CD4-positive, CD25-positive, alpha-beta regulatory T cell (primary cell): ENCODE data around the gene OR6X1. TPM values are rescaled to one million over a fixed set of nuclear protein-coding genes. Genes with fewer than 3 reads are reported as not detected.
A peak's percentile ranks its signal among the peaks of the same experiment; 100 is the strongest.

Experiments
- ATAC-seq, 2 donors: fragments of 150-1000 bp; cut with Tn5 transposase; one replicate each; pipeline ENCODE4 v1.10.0; 2021; ENCODE audit warnings: low read depth in 2 of 2, moderate number of reproducible peaks in 2 of 2, moderate library complexity in 1 of 2
- DNase-seq, 3 donors: peaks; one replicate each; pipeline versions ENCODE4 v3.0.0 to v3.0.0-alpha.2; 2012 to 2022; ENCODE audit warnings: mixed read lengths in 1 of 3
- H3K27ac ChIP-seq: one replicate; pipeline ENCODE4 v1.7.0; 2013; ENCODE audit warnings: mild to moderate bottlenecking, low read length; ENCODE audit not compliant: insufficient read depth, poor library complexity, severe bottlenecking
- H3K27me3 ChIP-seq: one replicate; pipeline ENCODE4 v1.7.0; 2013; ENCODE audit warnings: low read length; ENCODE audit not compliant: control insufficient read depth, insufficient read depth
- H3K36me3 ChIP-seq: one replicate; pipeline ENCODE4 v1.7.0; 2013; ENCODE audit warnings: mild to moderate bottlenecking, low read length, moderate library complexity; ENCODE audit not compliant: control insufficient read depth, insufficient read depth
- H3K4me1 ChIP-seq: 2 replicates; pipeline ENCODE4 v1.7.0; 2013; ENCODE audit warnings: mild to moderate bottlenecking, low read length; ENCODE audit not compliant: insufficient read depth, control insufficient read depth, poor library complexity, severe bottlenecking
- H3K4me3 ChIP-seq: one replicate; pipeline ENCODE4 v1.7.0; 2013; ENCODE audit warnings: low read depth, mild to moderate bottlenecking, low read length, moderate library complexity
- H3K9me3 ChIP-seq, 2 experiments: 1 replicate in 1 of 2; 2 replicates in 1 of 2; pipeline ENCODE4 v1.7.0; 2013; ENCODE audit warnings: low read length in 2 of 2, mild to moderate bottlenecking in 1 of 2, moderate library complexity in 1 of 2; ENCODE audit not compliant: control insufficient read depth in 2 of 2
- H3K27ac Mint-ChIP-seq, 3 donors: one replicate each; pipeline ENCODE4 v1.8.0; 2020 to 2022; ENCODE audit warnings: mild to moderate bottlenecking in 3 of 3, mixed read lengths in 3 of 3, moderate library complexity in 2 of 3
- H3K27me3 Mint-ChIP-seq: one replicate; pipeline ENCODE4 v1.8.0; 2022; ENCODE audit warnings: mild to moderate bottlenecking, mixed read lengths
- H3K36me3 Mint-ChIP-seq: one replicate; pipeline ENCODE4 v1.8.0; 2020; ENCODE audit warnings: mixed read lengths
- H3K4me1 Mint-ChIP-seq, 4 donors: one replicate each; pipeline ENCODE4 v1.8.0; 2020 to 2022; ENCODE audit warnings: mixed read lengths in 4 of 4, mild to moderate bottlenecking in 1 of 4
- H3K4me3 Mint-ChIP-seq, 4 donors: one replicate each; pipeline ENCODE4 v1.8.0; 2020 to 2022; ENCODE audit warnings: mild to moderate bottlenecking in 4 of 4, mixed read lengths in 4 of 4, moderate library complexity in 3 of 4
- H3K9me3 Mint-ChIP-seq, 7 donors: one replicate each; pipeline ENCODE4 v1.8.0; 2020 to 2022; ENCODE audit warnings: mixed read lengths in 7 of 7, mild to moderate bottlenecking in 3 of 7, moderate library complexity in 2 of 7
- polyA plus RNA-seq, 4 donors: library from polyadenylated mRNA; unstranded; fragments of 300-500 nt; fragmentation: Illumina TruSeq; gene quantifications; one replicate each; pipeline ENCODE4 v1.2.3, GENCODE V29; 2021
- total RNA-seq: library from RNA; stranded (reverse); gene quantifications from one replicate; pipeline ENCODE4 v1.2.3, GENCODE V29; 2022

OR6X1 gene
- total RNA-seq = not detected
- not detected for polyA plus RNA-seq

GRCh38 chr11:123754101-123754568 is at the start of gene OR6X1:
Gene OR6X1 (minus strand): TSS chr11:123754518. CDS start chr11:123754518, 0 bp downstream.
- H3K27ac ChIP-seq = no peak within 1 kb of the TSS
- peaks cover 0 to 3% (median 0%) of the 10 kb centered on the region in 7 donors for H3K9me3 Mint-ChIP-seq
- peak within 1 kb of the TSS in 1 of 3 donors; percentile 27 for H3K27ac Mint-ChIP-seq
- peaks cover 10% of the 10 kb centered on the region for H3K27me3 ChIP-seq
- no peak for ATAC-seq
- H3K36me3 Mint-ChIP-seq = no peaks in the 10 kb centered on the region
- H3K4me3 ChIP-seq = no peak within 1 kb of the TSS
- no peaks in the 10 kb centered on the region for H3K9me3 ChIP-seq
- peaks cover 23% of the 10 kb centered on the region for H3K27me3 Mint-ChIP-seq
- no peaks in the 10 kb centered on the region for H3K36me3 ChIP-seq
- peaks cover 0 to 11% (median 5%) of the 10 kb centered on the region in 4 donors for H3K4me1 Mint-ChIP-seq
- peak in 1 of 3 donors; percentile 53 for DNase-seq
- no peaks in the 10 kb centered on the region for H3K4me1 ChIP-seq
- H3K4me3 Mint-ChIP-seq = peak within 1 kb of the TSS in 1 of 4 donors; percentile 41

- H3K4me3 Mint-ChIP-seq = no peak overlapping the region
Observed at GRCh38 chr11:123801765-123802164, 47.4 kb upstream of the OR6X1 start.

GRCh38 chr11:123800036-123800435 is 45.7 kb upstream of the OR6X1 start:
- Histone ChIP-seq H3K27ac (no peak overlapping the region), H3K4me3 (no peak overlapping the region), H3K36me3 (no peaks in the 10 kb centered on the region), H3K9me3 (no peaks in the 10 kb centered on the region), H3K4me1 (no peaks in the 10 kb centered on the region), H3K27me3 (no peaks in the 10 kb centered on the region)
- no peaks in the 10 kb centered on the region for H3K36me3 Mint-ChIP-seq
- H3K27ac Mint-ChIP-seq = no peak overlapping the region
- DNase-seq = no peak
- H3K27me3 Mint-ChIP-seq = no peaks in the 10 kb centered on the region
- no peak overlapping the region for H3K4me3 Mint-ChIP-seq
- no peak for ATAC-seq
- no peaks in the 10 kb centered on the region for H3K9me3 Mint-ChIP-seq
- H3K4me1 Mint-ChIP-seq = no peaks in the 10 kb centered on the region

More at GRCh38 chr11:123801765-123802164, 47.4 kb upstream of the OR6X1 start:
- Mint-ChIP-seq H3K9me3 (no peaks in the 10 kb centered on the region), H3K36me3 (no peaks in the 10 kb centered on the region), H3K27ac (no peak overlapping the region), H3K4me1 (no peaks in the 10 kb centered on the region), H3K27me3 (no peaks in the 10 kb centered on the region)
- H3K4me3 ChIP-seq = no peak overlapping the region
- H3K4me1 ChIP-seq = no peaks in the 10 kb centered on the region
- H3K27me3 ChIP-seq = no peaks in the 10 kb centered on the region
- DNase-seq (peak in 1 of 3 donors; percentile 0), ATAC-seq (no peak)
- H3K9me3 ChIP-seq = no peaks in the 10 kb centered on the region
- no peak overlapping the region for H3K27ac ChIP-seq
- no peaks in the 10 kb centered on the region for H3K36me3 ChIP-seq

- Mint-ChIP-seq H3K27me3 (no peaks in the 10 kb centered on the region), H3K27ac (no peak overlapping the region), H3K4me3 (no peak overlapping the region), H3K4me1 (no peaks in the 10 kb centered on the region), H3K36me3 (no peaks in the 10 kb centered on the region), H3K9me3 (no peaks in the 10 kb centered on the region)
- no peaks in the 10 kb centered on the region for H3K36me3 ChIP-seq
- no peak for ATAC-seq
- H3K4me1 ChIP-seq = no peaks in the 10 kb centered on the region
- H3K27ac ChIP-seq = no peak overlapping the region
- H3K4me3 ChIP-seq = no peak overlapping the region
- H3K27me3 ChIP-seq = no peaks in the 10 kb centered on the region
- DNase-seq = no peak
- no peaks in the 10 kb centered on the region for H3K9me3 ChIP-seq
Observed at GRCh38 chr11:123799438-123799837, 45.1 kb upstream of the OR6X1 start.

GRCh38 chr11:123798513-123799252 is 44.4 kb upstream of the OR6X1 start:
- Histone ChIP-seq H3K27ac (no peak overlapping the region), H3K4me1 (no peaks in the 10 kb centered on the region), H3K27me3 (no peaks in the 10 kb centered on the region), H3K36me3 (no peaks in the 10 kb centered on the region), H3K9me3 (no peaks in the 10 kb centered on the region), H3K4me3 (no peak overlapping the region)
- Mint-ChIP-seq H3K27me3 (no peaks in the 10 kb centered on the region), H3K9me3 (no peaks in the 10 kb centered on the region), H3K36me3 (no peaks in the 10 kb centered on the region), H3K27ac (no peak overlapping the region), H3K4me1 (no peaks in the 10 kb centered on the region), H3K4me3 (no peak overlapping the region)
- ATAC-seq (no peak), DNase-seq (no peak)

- ATAC-seq = no peak
- Mint-ChIP-seq H3K4me1 (no peaks in the 10 kb centered on the region), H3K27ac (no peak overlapping the region), H3K27me3 (no peaks in the 10 kb centered on the region), H3K4me3 (no peak overlapping the region), H3K9me3 (no peaks in the 10 kb centered on the region), H3K36me3 (no peaks in the 10 kb centered on the region)
- Histone ChIP-seq H3K4me3 (no peak overlapping the region), H3K27me3 (no peaks in the 10 kb centered on the region), H3K9me3 (no peaks in the 10 kb centered on the region), H3K36me3 (no peaks in the 10 kb centered on the region), H3K4me1 (no peaks in the 10 kb centered on the region), H3K27ac (no peak overlapping the region)
- no peak for DNase-seq
Observed at GRCh38 chr11:123798079-123798478, 43.8 kb upstream of the OR6X1 start.

GRCh38 chr11:123797541-123797940 is 43.2 kb upstream of the OR6X1 start:
- Histone ChIP-seq H3K27ac (no peak overlapping the region), H3K36me3 (no peaks in the 10 kb centered on the region), H3K4me3 (no peak overlapping the region), H3K27me3 (no peaks in the 10 kb centered on the region), H3K9me3 (no peaks in the 10 kb centered on the region), H3K4me1 (no peaks in the 10 kb centered on the region)
- Mint-ChIP-seq H3K4me1 (no peaks in the 10 kb centered on the region), H3K36me3 (no peaks in the 10 kb centered on the region), H3K27me3 (no peaks in the 10 kb centered on the region), H3K9me3 (no peaks in the 10 kb centered on the region), H3K27ac (no peak overlapping the region), H3K4me3 (no peak overlapping the region)
- ATAC-seq (no peak), DNase-seq (no peak)

GRCh38 chr11:123797114-123797513 is 42.8 kb upstream of the OR6X1 start:
- H3K9me3 ChIP-seq = no peaks in the 10 kb centered on the region
- ATAC-seq (no peak), DNase-seq (no peak)
- no peaks in the 10 kb centered on the region for H3K27me3 Mint-ChIP-seq
- no peaks in the 10 kb centered on the region for H3K9me3 Mint-ChIP-seq
- H3K36me3 Mint-ChIP-seq = no peaks in the 10 kb centered on the region
- H3K36me3 ChIP-seq = no peaks in the 10 kb centered on the region
- H3K27ac ChIP-seq = no peak overlapping the region
- H3K27ac Mint-ChIP-seq = no peak overlapping the region
- no peaks in the 10 kb centered on the region for H3K27me3 ChIP-seq
- H3K4me1 Mint-ChIP-seq = no peaks in the 10 kb centered on the region
- H3K4me1 ChIP-seq = no peaks in the 10 kb centered on the region
- no peak overlapping the region for H3K4me3 ChIP-seq
- no peak overlapping the region for H3K4me3 Mint-ChIP-seq
